ENCODE measurements around the gene DAZAP2. TPM values are rescaled to one million over a fixed set of nuclear protein-coding genes. Genes with fewer than 3 reads are reported as not detected.

DAZAP2 gene
- 80.1 TPM for total RNA-seq

GRCh38 chr12:51238510-51239334 is at the start of gene DAZAP2:
TSS of gene DAZAP2 (plus strand) at chr12:51238826. CDS start at chr12:51238908, 82 bp downstream.

GRCh38 chr12:51217968-51218606 is 20.5 kb upstream of the DAZAP2 start, which contains the start of gene POU6F1:
TSS of gene POU6F1 (minus strand) at chr12:51218062. CDS start at chr12:51206836, 11,226 bp downstream.

GRCh38 chr12:51270067-51270950 is 31.7 kb downstream of the DAZAP2 start, which contains the start of gene SMAGP:
TSS of gene SMAGP (minus strand) at chr12:51270415. CDS start at chr12:51269278, 1,137 bp downstream.

Other genes with a start within 250 kb of the DAZAP2 start
- 154 TPM for gene SLC11A2, start 212.4 kb upstream of the DAZAP2 start, total RNA-seq
- 63.9 TPM for gene LETMD1, start 190.5 kb upstream of the DAZAP2 start, total RNA-seq
- gene CSRNP2, start 155.2 kb upstream of the DAZAP2 start, total RNA-seq: 97.0 TPM
- 23.8 TPM for gene TFCP2, start 65.7 kb upstream of the DAZAP2 start, total RNA-seq
- 31.9 TPM for gene POU6F1, start 20.8 kb upstream of the DAZAP2 start, total RNA-seq
- 1.6 TPM for gene SMAGP, start 31.6 kb downstream of the DAZAP2 start, total RNA-seq
- 0.63 TPM for gene BIN2, start 85.3 kb downstream of the DAZAP2 start, total RNA-seq
- not detected for gene CELA1, start 107.9 kb downstream of the DAZAP2 start, total RNA-seq
- gene GALNT6, start 152.6 kb downstream of the DAZAP2 start, total RNA-seq: not detected
- 66.7 TPM for gene SLC4A8, start 186.0 kb downstream of the DAZAP2 start, total RNA-seq

Measured in parietal lobe (tissue), 1 donor.